HUES48 (cell line): Measurements from ENCODE around the gene THBS2.
"Not testable (repeated sequence)": the region's sequence is repeated elsewhere in the genome, so short reads cannot be mapped to it uniquely, and the experiment has no call there.

Experiments used
- H3K27ac ChIP-seq: one replicate; pipeline ENCODE4 v1.7.0; 2013; ENCODE audit warnings: low read depth, low read length, inconsistent platforms
- H3K27me3 ChIP-seq: 2 replicates; pipeline ENCODE4 v1.6.1; 2013; ENCODE audit warnings: mild to moderate bottlenecking, low read length; ENCODE audit not compliant: control insufficient read depth, insufficient read depth
- H3K36me3 ChIP-seq: 2 replicates; pipeline ENCODE4 v1.6.1; 2013; ENCODE audit warnings: low read length; ENCODE audit not compliant: control insufficient read depth, insufficient read depth
- H3K4me1 ChIP-seq: 2 replicates; pipeline ENCODE4 v1.6.1; 2013; ENCODE audit warnings: mild to moderate bottlenecking, low read length; ENCODE audit not compliant: control insufficient read depth, insufficient read depth
- H3K4me3 ChIP-seq: 2 replicates; pipeline ENCODE4 v1.5.1; 2013; ENCODE audit warnings: mild to moderate bottlenecking, low read depth, low read length
- H3K9ac ChIP-seq: 2 replicates; pipeline ENCODE4 v1.6.1; 2013; ENCODE audit warnings: mild to moderate bottlenecking, low read depth, low read length, moderate library complexity
- H3K9me3 ChIP-seq: 2 replicates; pipeline ENCODE4 v1.6.1; 2013; ENCODE audit warnings: low read length; ENCODE audit not compliant: control insufficient read depth, insufficient read depth

Gene THBS2

DNA sequence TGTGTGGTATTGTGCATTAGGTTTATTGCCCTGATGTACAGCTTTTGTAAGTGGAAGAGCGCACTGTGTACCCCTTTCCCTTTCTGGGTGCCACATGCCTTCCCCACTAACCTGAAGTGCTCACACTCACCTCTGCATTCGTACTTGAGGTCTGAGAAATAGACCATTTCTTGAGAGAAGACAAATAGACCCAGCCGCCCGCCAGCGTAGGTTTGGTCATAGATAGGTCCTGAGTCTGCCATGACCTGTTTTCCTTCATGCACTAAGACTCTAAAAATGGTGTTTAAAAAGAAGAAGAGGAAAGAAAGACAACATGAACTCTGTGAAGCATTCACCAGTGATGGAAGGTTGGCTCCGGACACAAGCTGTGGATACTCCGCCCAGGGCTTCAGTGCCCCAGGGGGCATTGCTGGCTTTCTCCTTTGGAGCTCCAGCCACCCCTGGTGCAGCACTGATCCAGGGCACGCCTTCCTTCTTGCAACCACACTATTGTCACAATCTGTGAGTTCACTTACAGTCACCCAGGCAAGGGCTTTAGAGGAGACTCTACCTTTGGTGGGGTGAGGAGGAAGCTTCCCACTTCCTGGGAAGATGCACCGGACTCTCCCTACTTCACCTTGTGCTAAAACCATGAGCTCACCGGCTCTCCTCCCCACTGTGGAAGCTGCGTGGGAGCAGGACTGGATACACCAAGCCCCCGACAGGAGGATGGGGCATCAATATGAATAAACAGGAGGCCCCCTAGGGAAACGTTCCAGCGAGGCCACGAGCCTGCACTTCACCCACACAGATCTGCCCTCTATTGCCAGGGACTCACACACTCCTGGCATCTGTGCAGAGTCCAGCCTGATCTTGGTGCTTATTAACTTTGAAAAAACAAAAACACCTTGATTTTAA lies 33.3 kb downstream of the THBS2 start:
- Histone ChIP-seq H3K36me3 (peaks cover 57% of the 10 kb centered on the region), H3K9me3 (peaks cover 6% of the 10 kb centered on the region; the same call in 1 of the 2 replicates), H3K9ac (no peak overlapping the region), H3K4me3 (no peak overlapping the region), H3K27ac (no peak overlapping the region), H3K4me1 (no peaks in the 10 kb centered on the region), H3K27me3 (no peaks in the 10 kb centered on the region)

DNA sequence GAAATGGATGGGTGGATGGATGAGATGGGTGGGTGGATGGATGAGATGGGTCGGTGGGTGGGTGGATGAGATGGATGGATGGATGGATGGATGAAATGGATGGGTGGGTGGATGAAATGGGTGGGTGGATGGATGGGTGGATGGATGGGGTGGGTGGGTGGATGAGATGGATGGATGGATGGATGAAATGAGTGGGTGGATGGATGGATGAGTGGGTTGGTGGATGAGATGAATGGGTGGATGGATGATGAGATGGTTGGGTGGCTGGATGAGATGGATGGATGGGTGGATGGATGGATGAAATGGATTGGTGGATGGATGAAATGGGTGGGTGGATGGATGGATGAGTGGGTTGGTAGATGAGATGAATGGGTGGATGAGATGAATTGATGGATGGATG lies 35.7 kb downstream of the THBS2 start:
- Histone ChIP-seq H3K27me3 (no peaks in the 10 kb centered on the region), H3K4me3 (no peak overlapping the region), H3K9ac (no peak overlapping the region), H3K4me1 (no peaks in the 10 kb centered on the region), H3K27ac (no peak overlapping the region), H3K9me3 (peaks cover 6% of the 10 kb centered on the region; the same call in 1 of the 2 replicates), H3K36me3 (peaks cover 36% of the 10 kb centered on the region)

DNA sequence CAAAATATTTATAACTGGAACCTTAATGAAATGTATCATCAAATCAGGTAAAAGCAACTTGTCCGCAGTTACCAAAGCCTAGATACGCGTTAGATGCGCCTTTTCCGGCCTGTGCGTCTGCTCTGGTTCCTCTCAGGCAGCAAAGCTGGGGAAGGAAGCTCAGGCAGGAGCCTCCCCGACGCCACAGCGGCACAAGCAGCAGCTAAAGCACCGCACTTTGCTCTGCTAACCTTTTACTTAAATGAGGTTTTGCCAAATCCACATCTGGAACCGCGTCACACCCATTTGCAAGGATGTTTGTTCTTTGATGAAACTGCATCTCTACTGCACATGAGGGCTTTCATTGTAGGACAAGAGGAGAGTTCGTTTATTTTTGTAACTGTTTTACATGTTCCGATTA lies 36.8 kb downstream of the THBS2 start:
- H3K4me3 ChIP-seq, result no peak overlapping the region
- H3K36me3 ChIP-seq, result peaks cover 25% of the 10 kb centered on the region
- H3K9me3 ChIP-seq, result no peaks in the 10 kb centered on the region

DNA sequence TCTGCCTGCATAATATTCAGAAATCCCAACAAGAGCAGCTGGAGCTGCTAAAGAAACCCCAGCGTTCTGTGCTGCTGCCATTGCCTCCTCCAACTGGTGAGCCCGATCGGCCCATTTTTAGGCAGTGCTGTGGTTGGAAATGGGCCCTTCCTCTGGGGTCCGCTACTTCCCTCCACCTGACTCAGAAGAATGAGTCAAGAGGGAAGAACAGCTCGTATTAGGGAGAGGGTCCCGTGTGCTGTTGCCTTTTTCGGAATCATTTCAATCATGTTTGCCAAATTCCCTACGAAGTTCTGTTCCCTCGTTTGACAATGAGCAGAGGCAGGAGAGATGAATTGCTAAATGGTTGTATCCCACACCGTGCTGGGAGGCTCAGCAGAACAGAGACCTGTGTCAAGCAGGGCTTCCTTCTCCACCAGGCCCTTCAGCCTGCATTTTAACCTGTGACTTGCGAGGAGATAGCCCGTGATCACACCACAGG lies 38.4 kb downstream of the THBS2 start:
- Histone ChIP-seq H3K4me3 (no peak overlapping the region), H3K4me1 (no peaks in the 10 kb centered on the region), H3K9me3 (no peaks in the 10 kb centered on the region), H3K27me3 (no peaks in the 10 kb centered on the region), H3K9ac (no peak overlapping the region), H3K36me3 (peaks cover 18% of the 10 kb centered on the region), H3K27ac (no peak overlapping the region)

More for the DNA sequence above, 36.8 kb downstream of the THBS2 start:
- Histone ChIP-seq H3K4me1 (no peaks in the 10 kb centered on the region), H3K27me3 (no peaks in the 10 kb centered on the region), H3K27ac (no peak overlapping the region), H3K9ac (no peak overlapping the region)

DNA sequence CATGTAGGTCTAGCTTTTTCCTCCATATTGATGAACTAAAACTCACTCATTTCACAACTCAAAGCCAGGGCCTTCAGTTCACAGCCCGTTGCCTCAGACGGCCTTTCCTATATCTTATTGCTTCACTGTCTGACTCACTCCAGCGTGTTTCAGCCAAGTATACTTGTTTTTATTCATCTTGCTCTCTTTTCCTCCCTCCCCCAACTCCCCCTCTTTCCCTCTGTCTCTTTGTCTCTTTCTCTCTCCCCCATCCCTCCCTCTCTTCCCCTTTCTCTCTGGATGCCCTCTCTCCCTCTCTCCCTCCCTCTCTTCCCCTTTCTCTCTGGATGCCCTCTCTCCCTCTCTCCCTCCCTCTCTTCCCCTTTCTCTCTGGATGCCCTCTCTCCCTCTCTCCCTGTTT lies 38.9 kb downstream of the THBS2 start:
- not testable (repeated sequence) for H3K4me3 ChIP-seq, H3K27ac ChIP-seq, H3K9ac ChIP-seq, H3K4me1 ChIP-seq, H3K9me3 ChIP-seq, H3K27me3 ChIP-seq
- H3K36me3 ChIP-seq, result peaks cover 14% of the 10 kb centered on the region

DNA sequence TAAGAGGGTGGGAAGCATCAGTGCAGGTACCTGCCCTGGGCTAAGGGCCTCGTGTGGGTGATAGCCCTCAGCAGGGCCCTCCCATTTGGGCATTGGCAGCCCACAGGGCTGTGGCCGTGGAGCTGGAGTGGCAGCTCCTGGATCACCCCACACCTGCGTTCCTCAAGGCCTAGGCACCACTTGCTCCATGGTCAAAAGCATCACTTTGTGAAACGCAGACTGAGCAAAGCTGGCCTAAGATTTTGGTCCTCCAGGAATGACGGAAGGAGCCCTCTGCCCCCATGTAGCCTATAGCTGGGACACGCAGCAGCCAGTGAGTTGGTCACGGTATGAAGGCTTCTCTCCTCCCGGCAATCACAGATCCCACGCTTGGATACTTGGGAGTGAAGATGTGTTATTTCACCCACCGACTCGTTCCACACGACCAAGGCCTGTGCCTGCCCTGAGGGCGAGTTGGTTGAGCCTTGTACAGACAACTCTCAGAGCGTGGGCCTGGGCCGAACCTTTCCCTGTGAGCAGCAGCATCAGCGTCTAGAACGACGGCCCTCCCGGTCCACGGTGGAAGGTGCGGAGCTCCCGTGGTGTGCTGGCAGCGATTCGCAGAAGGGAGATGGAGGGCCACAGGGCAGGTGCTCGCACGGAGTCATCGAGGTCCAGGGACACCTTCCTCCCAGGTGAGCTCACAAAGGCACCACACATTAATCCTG lies 39.7 kb downstream of the THBS2 start:
- no peak overlapping the region for H3K4me3 ChIP-seq
- no peaks in the 10 kb centered on the region for H3K9me3 ChIP-seq
- peaks cover 9% of the 10 kb centered on the region for H3K36me3 ChIP-seq
- H3K4me1 ChIP-seq, result no peaks in the 10 kb centered on the region
- no peak overlapping the region for H3K27ac ChIP-seq
- no peaks in the 10 kb centered on the region for H3K27me3 ChIP-seq
- no peak overlapping the region for H3K9ac ChIP-seq

DNA sequence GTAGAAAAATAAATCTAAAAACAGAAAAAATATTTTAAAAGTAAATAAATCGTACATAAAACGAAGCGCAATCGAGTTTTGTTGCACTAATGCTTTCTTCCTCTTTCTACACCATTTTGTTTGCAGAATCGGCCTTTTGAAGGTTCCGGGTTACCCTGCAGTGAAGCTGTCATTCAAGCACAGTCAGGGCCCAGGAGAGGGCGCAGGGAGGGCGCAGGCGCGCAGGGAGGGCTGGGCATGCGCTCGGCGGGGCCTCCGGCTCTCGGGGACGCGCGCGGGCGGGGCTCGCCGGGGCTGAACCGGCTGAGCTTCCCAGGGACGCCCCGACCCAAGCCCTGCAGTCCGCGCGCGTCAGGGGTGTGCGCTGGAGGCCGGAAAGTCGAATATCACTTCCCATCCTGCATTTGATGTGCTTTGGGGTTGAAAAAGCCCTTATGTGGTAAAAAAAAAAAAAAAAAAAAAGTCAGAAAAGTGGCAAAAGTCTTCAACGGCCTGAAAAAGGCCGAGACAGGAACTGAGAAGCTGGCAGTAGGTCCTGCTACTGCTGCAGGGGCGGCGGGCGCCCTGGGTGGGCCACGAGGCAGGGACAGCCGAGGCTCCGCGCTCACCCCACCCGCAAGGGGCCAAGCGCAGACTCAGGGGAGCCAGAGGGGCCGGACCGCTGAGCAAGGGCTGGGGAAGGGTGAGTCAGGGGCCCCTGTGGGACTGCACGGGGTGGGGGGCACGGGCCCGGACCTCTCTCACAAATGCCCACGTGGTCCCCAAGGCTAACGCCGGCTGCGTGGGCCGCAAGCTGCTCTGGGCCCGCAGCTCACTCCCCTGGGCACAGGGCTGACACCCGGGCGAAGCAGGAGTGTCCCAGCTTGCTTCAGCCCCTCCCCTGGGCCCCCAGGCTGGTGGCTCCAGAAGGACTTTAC lies 40.5 kb downstream of the THBS2 start:
- no peak overlapping the region for H3K27ac ChIP-seq
- no peaks in the 10 kb centered on the region for H3K27me3 ChIP-seq
- no peaks in the 10 kb centered on the region for H3K4me1 ChIP-seq
- H3K4me3 ChIP-seq, result peak overlapping the region; percentile 46
- H3K9me3 ChIP-seq, result 0 out of 2 replicates have a peak, but pooled peaks cover 2% of the 10 kb centered on the region
- H3K36me3 ChIP-seq, result peaks cover 9% of the 10 kb centered on the region
- H3K9ac ChIP-seq, result no peak overlapping the region

DNA sequence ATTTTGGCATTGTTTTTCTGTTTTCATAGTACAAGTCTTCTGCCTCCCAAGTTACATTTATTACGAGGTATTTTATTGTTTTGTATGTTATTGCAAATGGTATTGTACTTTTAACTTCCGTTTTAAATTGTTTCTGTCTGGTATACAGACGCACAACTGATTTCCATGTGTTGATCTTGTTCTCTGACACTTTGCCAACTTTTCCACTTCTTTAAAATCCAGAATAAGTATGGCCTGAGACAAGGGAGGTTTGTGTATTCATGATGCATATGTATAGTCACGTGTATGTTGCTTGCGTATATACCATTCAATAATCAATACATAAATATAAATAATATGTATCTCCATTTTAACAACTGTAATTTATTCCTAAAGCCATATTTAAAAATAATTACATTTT lies 41.2 kb downstream of the THBS2 start:
- H3K27me3 ChIP-seq, result no peaks in the 10 kb centered on the region
- peak overlapping the region; percentile 46; the same call in 1 of the 2 replicates for H3K4me3 ChIP-seq
- no peaks in the 10 kb centered on the region for H3K4me1 ChIP-seq
- H3K36me3 ChIP-seq, result peaks cover 5% of the 10 kb centered on the region
- H3K27ac ChIP-seq, result no peak overlapping the region
- no peak overlapping the region for H3K9ac ChIP-seq
- H3K9me3 ChIP-seq, result peaks cover 8% of the 10 kb centered on the region

DNA sequence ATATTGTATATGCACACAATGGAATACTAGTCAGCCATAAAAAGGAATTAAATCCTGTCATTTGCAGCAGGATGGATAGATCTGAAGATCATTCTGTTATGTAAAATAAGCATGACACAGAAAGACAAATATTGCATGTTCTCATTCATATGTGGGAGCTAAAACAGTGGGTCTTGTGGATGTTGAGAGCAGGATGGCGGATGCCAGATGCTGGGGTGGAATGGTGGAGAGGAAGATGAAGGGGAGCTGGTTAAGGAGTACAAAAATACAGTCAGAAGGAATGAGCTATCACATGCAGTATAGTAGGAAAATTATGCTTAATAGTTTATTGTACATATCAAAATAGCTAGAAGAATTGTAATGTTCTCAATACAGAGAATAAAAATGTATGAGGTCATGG lies 41.8 kb downstream of the THBS2 start:
- Histone ChIP-seq H3K9me3 (peaks cover 9% of the 10 kb centered on the region), H3K36me3 (peaks cover 3% of the 10 kb centered on the region; the same call in 1 of the 2 replicates), H3K4me1 (no peaks in the 10 kb centered on the region), H3K27ac (no peak overlapping the region), H3K4me3 (no peak overlapping the region), H3K27me3 (no peaks in the 10 kb centered on the region), H3K9ac (no peak overlapping the region)

DNA sequence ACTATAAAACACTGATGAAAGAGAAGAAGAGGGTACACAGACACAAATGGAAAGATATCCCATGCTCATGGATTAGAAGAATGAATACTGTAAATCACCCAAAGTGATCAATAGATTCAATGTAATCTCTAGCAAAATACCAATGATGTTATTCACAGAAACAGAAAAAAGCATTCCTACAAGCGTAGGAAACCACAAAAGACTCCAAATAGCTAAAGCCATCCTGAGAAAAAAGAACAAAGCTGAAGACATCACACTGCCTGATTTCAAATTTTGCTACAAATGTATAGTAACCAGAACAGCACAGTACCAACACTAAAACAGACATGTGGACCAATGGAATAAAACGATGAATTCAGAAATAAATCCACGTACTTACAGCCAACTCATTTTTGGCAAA lies 43.0 kb downstream of the THBS2 start:
- Histone ChIP-seq H3K9me3 (peaks cover 9% of the 10 kb centered on the region), H3K27ac (no peak overlapping the region), H3K4me1 (no peaks in the 10 kb centered on the region), H3K9ac (no peak overlapping the region), H3K36me3 (no peaks in the 10 kb centered on the region), H3K27me3 (no peaks in the 10 kb centered on the region), H3K4me3 (no peak overlapping the region)
